Aorta (tissue), 5 donors: Measurements from ENCODE around the gene PSMA4. TPM values are rescaled to one million over a fixed set of nuclear protein-coding genes. Genes with fewer than 3 reads are reported as not detected.

Source experiments
- ATAC-seq: fragments of 200-7000 bp; cut with Tn5 transposase; one replicate; pipeline ENCODE4 v1.9.1; 2022; ENCODE audit warnings: moderate library complexity; ENCODE audit not compliant: low FRiP score
- DNase-seq, 2 donors: peaks; one replicate each; pipeline ENCODE4 v3.0.0-alpha.2; 2020
- H3K27ac ChIP-seq, 2 donors: one replicate each; pipeline ENCODE4 v1.5.1; 2013; ENCODE audit warnings: low read length in 2 of 2, mild to moderate bottlenecking in 2 of 2, moderate library complexity in 2 of 2, control low read depth in 1 of 2, inconsistent platforms in 1 of 2, low read depth in 1 of 2
- H3K27me3 ChIP-seq, 2 donors: one replicate each; pipeline ENCODE4 v1.6.1; 2013; ENCODE audit warnings: control low read depth in 1 of 2, low read length in 1 of 2, mild to moderate bottlenecking in 1 of 2, moderate library complexity in 1 of 2; ENCODE audit not compliant: insufficient read depth in 2 of 2, control insufficient read depth in 1 of 2
- H3K36me3 ChIP-seq, 2 donors: one replicate each; pipeline ENCODE4 v1.6.1; 2013; ENCODE audit warnings: control low read depth in 1 of 2, low read length in 1 of 2, mild to moderate bottlenecking in 1 of 2; ENCODE audit not compliant: insufficient read depth in 2 of 2, control insufficient read depth in 1 of 2
- H3K4me1 ChIP-seq, 2 donors: one replicate each; pipeline ENCODE4 v1.6.1; 2013; ENCODE audit warnings: low read length in 2 of 2, control low read depth in 1 of 2, mild to moderate bottlenecking in 1 of 2, moderate library complexity in 1 of 2; ENCODE audit not compliant: insufficient read depth in 2 of 2, control insufficient read depth in 1 of 2
- H3K4me3 ChIP-seq, 2 donors: one replicate each; pipeline ENCODE4 v1.5.1; 2013; ENCODE audit warnings: low read length in 2 of 2, control low read depth in 1 of 2, mild to moderate bottlenecking in 1 of 2
- H3K9me3 ChIP-seq: one replicate; pipeline ENCODE4 v1.6.1; 2013; ENCODE audit warnings: mild to moderate bottlenecking, low read length; ENCODE audit not compliant: control insufficient read depth
- WGBS, 2 donors: extraction: QIAGEN DNeasy Blood & Tissue Kit; methylation state at CpG; one replicate each; pipeline ENCODE4 v1.1.7; 2013; 5-methylcytosine and 5-hydroxymethylcytosine counted together
- intact Hi-C, 2 donors: fragments of 100-400 bp; cut with DNase I; formaldehyde crosslinking; loops; one replicate each; pipeline versions ENCODE4 v1.14.2 to v1.15.0; 2022
- polyA plus RNA-seq, 2 donors: library from polyadenylated mRNA; stranded (reverse); fragments of 200-250 nt; gene quantifications; one replicate each; pipeline ENCODE4 v1.2.3, GENCODE V29; 2013
- total RNA-seq, 2 donors: library from RNA; stranded (reverse); fragmentation: NEBNext Ultra II Directional; extraction: Animal tissue kit (Norgen Biotek cat#: 25700); gene quantifications; one replicate each; pipeline ENCODE4 v1.2.1, GENCODE V29; 2021
- donor health status: healthy with polysubstance abuse.
- donor health status: Bipolar disorder and iron deficiency.
- donor health status: DM: no; HTN: no; CAD: no.
- donor health status: DM: no; HTN: no; CAD: no.
- donor health status: DM: yes; HTN: yes; CAD: no.

The PSMA4 gene
- total and polyA plus RNA-seq, 4 donors = 88.5 to 204 (median 112) TPM

DNA sequence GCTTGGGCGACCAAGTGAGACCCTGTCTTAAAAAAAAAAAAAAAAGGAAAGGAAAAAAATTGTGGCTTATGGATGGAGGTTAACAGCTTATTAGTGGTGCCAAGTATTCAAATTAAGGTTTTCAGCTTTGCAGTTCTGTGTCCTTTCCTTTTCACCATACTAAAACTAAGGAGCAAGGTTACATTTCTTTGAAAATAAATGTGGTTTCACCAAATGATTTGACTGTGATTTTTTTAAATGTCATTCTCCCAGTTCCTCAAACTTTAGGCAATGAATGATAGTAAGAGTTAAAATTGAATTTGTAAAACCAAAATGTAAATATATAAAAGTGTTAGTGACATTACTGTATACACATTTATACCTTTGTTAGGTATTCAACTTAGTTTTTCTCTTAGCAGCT, 34.7 kb downstream of the PSMA4 start:
- intact Hi-C loops = no loop called here
- Histone ChIP-seq H3K27ac (no peak overlapping the region), H3K36me3 (no peaks in the 10 kb centered on the region), H3K4me1 (no peaks in the 10 kb centered on the region), H3K27me3 (no peaks in the 10 kb centered on the region), H3K4me3 (no peak overlapping the region), H3K9me3 (no peaks in the 10 kb centered on the region)
- WGBS, 2 donors = 90 to 100% methylated on average over 1 of the region's 1 CpG
- DNase-seq (no peak), ATAC-seq (no peak)

DNA sequence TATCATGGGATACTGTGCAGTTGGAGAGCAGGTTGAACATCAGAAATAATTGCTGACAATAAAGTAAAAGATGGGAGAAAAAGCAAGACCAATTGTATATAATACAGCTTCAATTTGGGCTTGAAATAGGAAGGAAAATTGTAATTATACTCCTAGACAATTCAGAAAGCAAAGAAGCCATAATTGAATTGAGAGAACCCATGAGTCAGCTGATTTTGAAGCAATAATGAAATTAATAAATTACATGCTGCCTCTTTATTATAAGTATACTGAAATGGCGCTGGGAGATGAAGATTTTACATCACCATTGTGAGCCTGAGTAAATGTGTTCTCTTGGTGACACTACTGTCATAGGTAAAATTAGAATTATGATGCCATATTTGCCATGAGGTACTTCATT, 57.3 kb downstream of the PSMA4 start:
- intact Hi-C loops = no loop called here
- Histone ChIP-seq H3K4me1 (no peaks in the 10 kb centered on the region), H3K27me3 (no peaks in the 10 kb centered on the region), H3K27ac (no peak overlapping the region), H3K36me3 (no peaks in the 10 kb centered on the region), H3K9me3 (no peaks in the 10 kb centered on the region), H3K4me3 (no peak overlapping the region)
- ATAC-seq (no peak), DNase-seq (no peak)
- 88 to 93% methylated on average over 1 of the region's 1 CpG for WGBS, 2 donors

DNA sequence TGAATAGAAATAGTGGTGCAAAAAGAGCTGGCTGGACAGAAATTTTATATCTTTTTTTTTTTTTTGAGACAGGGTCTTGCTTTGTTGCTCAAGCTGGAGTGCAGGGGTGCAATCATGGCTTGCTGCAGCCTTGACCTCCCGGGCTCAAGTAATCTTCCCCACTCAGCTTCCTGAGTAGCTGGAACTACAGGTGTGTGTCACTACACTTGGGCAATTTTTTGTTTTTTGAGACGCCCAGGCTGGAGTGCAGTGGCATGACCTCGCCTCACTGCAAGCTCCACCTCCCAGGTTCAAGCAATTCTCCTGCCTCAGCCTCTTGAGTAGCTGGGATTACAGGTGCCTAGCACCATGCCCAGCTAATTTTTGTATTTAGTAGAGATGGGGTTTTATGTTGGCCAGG, 58.1 kb downstream of the PSMA4 start:
- no peak for ATAC-seq
- H3K4me3 ChIP-seq = no peak overlapping the region
- H3K4me1 ChIP-seq = no peaks in the 10 kb centered on the region
- no peaks in the 10 kb centered on the region for H3K36me3 ChIP-seq
- WGBS, 2 donors = 83 to 88% methylated on average over 3 of the region's 3 CpGs
- H3K27me3 ChIP-seq = no peaks in the 10 kb centered on the region
- intact Hi-C loops = no loop called here
- no peak overlapping the region for H3K27ac ChIP-seq
- H3K9me3 ChIP-seq = no peaks in the 10 kb centered on the region
- DNase-seq = no peak

DNA sequence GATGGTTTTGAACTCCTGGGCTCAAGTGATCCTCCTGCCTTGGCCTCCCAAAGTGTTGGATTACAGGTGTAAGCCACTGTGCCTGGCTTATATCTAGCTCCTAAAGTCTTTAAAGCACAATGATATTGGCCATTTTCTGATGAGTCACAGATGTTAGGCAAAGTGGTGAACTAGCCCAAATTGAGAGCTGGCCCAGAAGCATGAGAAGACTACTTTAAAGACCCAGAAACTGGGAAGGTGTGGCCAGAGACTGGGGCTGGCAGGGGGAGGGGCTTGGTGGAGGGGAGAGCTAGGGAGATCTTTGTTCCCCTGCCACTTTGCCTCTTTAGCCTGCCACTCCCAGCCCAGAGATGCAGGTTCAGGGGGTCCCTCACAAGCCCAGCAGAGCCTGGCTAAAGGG, 58.9 kb downstream of the PSMA4 start:
- Histone ChIP-seq H3K27ac (no peak overlapping the region), H3K9me3 (no peaks in the 10 kb centered on the region), H3K27me3 (no peaks in the 10 kb centered on the region), H3K36me3 (no peaks in the 10 kb centered on the region), H3K4me1 (no peaks in the 10 kb centered on the region), H3K4me3 (no peak overlapping the region)
- intact Hi-C loops = no loop called here
- ATAC-seq (no peak), DNase-seq (no peak)

Other genes with a start within 250 kb of the PSMA4 start
- gene SKIC8, start 240.8 kb upstream of the PSMA4 start, total RNA-seq = 10 to 100 TPM; 41.4 to 48.3 TPM
- 10 to 100 TPM; 61.1 to 65.2 TPM for gene SKIC8, start 240.8 kb upstream of the PSMA4 start, polyA plus RNA-seq
- gene CRABP1, start 200.1 kb upstream of the PSMA4 start, total RNA-seq = 1 to 10 TPM in 1 of 2 donors, not detected in 1; 1.9 TPM
- gene CRABP1, start 200.1 kb upstream of the PSMA4 start, polyA plus RNA-seq = not detected
- gene IREB2, start 102.2 kb upstream of the PSMA4 start, total RNA-seq = 10 to 100 TPM; 33.9 to 49.4 TPM
- gene IREB2, start 102.2 kb upstream of the PSMA4 start, polyA plus RNA-seq = 10 to 100 TPM in 1 of 2 donors, 1 to 10 TPM in 1; 7.9 to 10.1 TPM
- 1 to 10 TPM; 4.5 to 8.0 TPM for gene HYKK, start 32.9 kb upstream of the PSMA4 start, total RNA-seq
- 1 to 10 TPM in 1 of 2 donors, under 1 TPM in 1; 0.88 to 8.6 TPM for gene HYKK, start 32.9 kb upstream of the PSMA4 start, polyA plus RNA-seq
- gene CHRNA5, start 25.1 kb downstream of the PSMA4 start, total RNA-seq = 1 to 10 TPM in 1 of 2 donors, under 1 TPM in 1; 0.84 to 1.6 TPM
- gene CHRNA5, start 25.1 kb downstream of the PSMA4 start, polyA plus RNA-seq = under 1 TPM; 0.25 to 0.41 TPM
- gene CHRNA3, start 80.6 kb downstream of the PSMA4 start, total RNA-seq = not detected
- gene CHRNA3, start 80.6 kb downstream of the PSMA4 start, polyA plus RNA-seq = not detected
- not detected for gene CHRNB4, start 100.8 kb downstream of the PSMA4 start, total RNA-seq
- gene CHRNB4, start 100.8 kb downstream of the PSMA4 start, polyA plus RNA-seq = not detected